GM23248 (cell line): Measurements from ENCODE around the gene CXADR. TPM values are rescaled to one million over a fixed set of nuclear protein-coding genes. Genes with fewer than 3 reads are reported as not detected.

Experiments used
- DNase-seq: peaks from one replicate; pipeline ENCODE4 v3.0.0-alpha.2; 2015
- H2AFZ ChIP-seq: fragments of 200-600 bp; sonication (generic); 2 replicates; pipeline ENCODE4 v1.6.1; 2016; ENCODE audit warnings: antibody characterized with exemption
- H3F3A ChIP-seq: fragments of 200-600 bp; sonication (generic); 2 replicates; pipeline ENCODE4 v1.6.1; 2016; ENCODE audit warnings: mild to moderate bottlenecking, antibody characterized with exemption, mixed run types; ENCODE audit not compliant: insufficient read depth
- H3K27ac ChIP-seq: fragments of 200-600 bp; sonication (generic); 2 replicates; pipeline ENCODE4 v1.5.1; 2016; ENCODE audit warnings: mild to moderate bottlenecking
- H3K27me3 ChIP-seq: fragments of 200-600 bp; sonication (generic); replicated peaks from 2 replicates; pipeline ENCODE4 v1.6.1; 2016; ENCODE audit warnings: mild to moderate bottlenecking; ENCODE audit not compliant: insufficient read depth
- H3K36me3 ChIP-seq: fragments of 200-600 bp; sonication (generic); 2 replicates; pipeline ENCODE4 v1.6.1; 2016; ENCODE audit warnings: low read depth, mild to moderate bottlenecking
- H3K4me1 ChIP-seq: fragments of 200-600 bp; sonication (generic); 2 replicates; pipeline ENCODE4 v1.6.1; 2016; ENCODE audit warnings: mild to moderate bottlenecking; ENCODE audit not compliant: insufficient read depth
- H3K4me2 ChIP-seq: fragments of 200-600 bp; sonication (generic); one replicate; pipeline ENCODE4 v1.6.1; 2016; ENCODE audit warnings: mild to moderate bottlenecking; ENCODE audit not compliant: unreplicated experiment
- H3K4me3 ChIP-seq: fragments of 200-600 bp; sonication (generic); 2 replicates; pipeline ENCODE4 v1.5.1; 2016; ENCODE audit warnings: mild to moderate bottlenecking
- H3K79me2 ChIP-seq: fragments of 200-600 bp; sonication (generic); 2 replicates; pipeline ENCODE4 v1.6.1; 2016; ENCODE audit warnings: mild to moderate bottlenecking; ENCODE audit not compliant: insufficient read depth
- H3K9ac ChIP-seq: fragments of 200-600 bp; sonication (generic); 2 replicates; pipeline ENCODE4 v1.6.1; 2016; ENCODE audit warnings: mild to moderate bottlenecking
- H3K9me2 ChIP-seq: fragments of 200-600 bp; sonication (generic); 2 replicates; pipeline ENCODE4 v1.6.1; 2016; ENCODE audit warnings: mixed run types, mild to moderate bottlenecking, moderate library complexity; ENCODE audit not compliant: insufficient read depth
- H3K9me3 ChIP-seq: fragments of 200-600 bp; sonication (generic); one replicate; pipeline ENCODE4 v1.6.1; 2017; ENCODE audit warnings: low read depth
- H4K20me1 ChIP-seq: fragments of 200-600 bp; sonication (generic); 2 replicates; pipeline ENCODE4 v1.6.0; 2016; ENCODE audit not compliant: insufficient read depth
- EZH2 ChIP-seq: fragments of 200-600 bp; sonication (generic); IDR thresholded peaks from 2 replicates; pipeline ENCODE4 v1.6.1; 2018; ENCODE audit warnings: antibody characterized with exemption, mild to moderate bottlenecking; ENCODE audit not compliant: insufficient read depth, poor library complexity, severe bottlenecking
- EZH2phosphoT487 ChIP-seq: fragments of 200-600 bp; sonication (generic); IDR thresholded peaks from 2 replicates; pipeline ENCODE4 v1.6.1; 2018; ENCODE audit warnings: antibody characterized with exemption, moderate library complexity, mild to moderate bottlenecking, low read depth; ENCODE audit not compliant: insufficient read depth
- WGBS, 2 experiments: methylation state at CpG; one replicate each; pipeline ENCODE4 v1.1.6; 2015 to 2017; ENCODE audit warnings: low lambda C conversion rate in 2 of 2, low coverage in 1 of 2; ENCODE audit errors: missing lambda C conversion rate in 2 of 2; 5-methylcytosine and 5-hydroxymethylcytosine counted together
- in situ Hi-C: fragments of 300-500 bp; cut with MboI; formaldehyde crosslinking; loops from 2 replicates; pipeline ENCODE4 v1.15.0; 2020
- polyA plus RNA-seq: library from polyadenylated mRNA; unstranded; fragments of >200 nt; fragmentation: Nextera tagmentation; extraction: Ambion mirVana; gene quantifications from 2 replicates; pipeline ENCODE4 v1.2.1, GENCODE V29; 2016
- total RNA-seq: library from RNA; depleted of rRNA; stranded (reverse); fragments of >200 nt; shearing (Covaris generic); gene quantifications from 2 replicates; pipeline ENCODE4 v1.2.3, GENCODE V29; 2014

The CXADR gene
- total and polyA plus RNA-seq, 2 experiments from 2014 or later = 0.23 TPM; not detected in 1

- Histone ChIP-seq H3K4me2 (peak overlapping the region; percentile 87), H3K9ac (peak overlapping the region; percentile 95), H3F3A (peaks cover 29% of the 10 kb centered on the region), H2AFZ (peak overlapping the region; percentile 99), H3K27me3 (no peaks in the 10 kb centered on the region), H3K79me2 (peaks cover 32% of the 10 kb centered on the region), H3K9me2 (no peaks in the 10 kb centered on the region), H3K4me1 (peaks cover 8% of the 10 kb centered on the region), H3K4me3 (peak overlapping the region; percentile 97), H3K36me3 (no peaks in the 10 kb centered on the region), H4K20me1 (no peaks in the 10 kb centered on the region), H3K9me3 (no peaks in the 10 kb centered on the region), H3K27ac (peak overlapping the region; percentile 4; the same call in 1 of the 2 replicates)
- in situ Hi-C loops = no loop called here
- TF ChIP-seq EZH2phosphoT487 (no peak), EZH2 (no peak)
- WGBS, 2 experiments = 5% methylated on average over 16 of the region's 16 CpGs
- DNase-seq = peak; percentile 53
These were observed 100.4 kb downstream of the CXADR start for GRCh38 chr21:17613242-17613676.

- 86 to 89% methylated on average over 1 of the region's 1 CpG for WGBS, 2 experiments
- H3K9me3 ChIP-seq = no peaks in the 10 kb centered on the region
- TF ChIP-seq EZH2phosphoT487 (no peak), EZH2 (no peak)
These were observed 104.0 kb downstream of the CXADR start for GRCh38 chr21:17616831-17617230.

GRCh38 chr21:17622018-17622417 is 109.2 kb downstream of the CXADR start:
- in situ Hi-C loops = no loop called here
- Histone ChIP-seq H3K27me3 (no peaks in the 10 kb centered on the region), H2AFZ (no peak overlapping the region), H3K4me3 (no peak overlapping the region), H4K20me1 (no peaks in the 10 kb centered on the region), H3K9ac (no peak overlapping the region), H3K9me2 (no peaks in the 10 kb centered on the region), H3K79me2 (no peaks in the 10 kb centered on the region), H3F3A (no peaks in the 10 kb centered on the region), H3K4me2 (no peak overlapping the region), H3K9me3 (no peaks in the 10 kb centered on the region), H3K27ac (no peak overlapping the region), H3K36me3 (no peaks in the 10 kb centered on the region), H3K4me1 (no peaks in the 10 kb centered on the region)
- DNase-seq = no peak
- 12 to 26% methylated on average over 2 of the region's 2 CpGs for WGBS, 2 experiments
- no peak for TF ChIP-seq EZH2

More at GRCh38 chr21:17616831-17617230, 104.0 kb downstream of the CXADR start:
- no peak overlapping the region for H3K27ac ChIP-seq
- H3K9me2 ChIP-seq = no peaks in the 10 kb centered on the region
- H3K4me2 ChIP-seq = no peak overlapping the region
- in situ Hi-C loops = no loop called here
- no peak overlapping the region for H3K9ac ChIP-seq
- no peaks in the 10 kb centered on the region for H3K36me3 ChIP-seq
- no peak overlapping the region for H2AFZ ChIP-seq
- peaks cover 9% of the 10 kb centered on the region; the same call in 1 of the 2 replicates for H3F3A ChIP-seq
- no peaks in the 10 kb centered on the region for H3K79me2 ChIP-seq
- H4K20me1 ChIP-seq = no peaks in the 10 kb centered on the region
- no peaks in the 10 kb centered on the region for H3K4me1 ChIP-seq
- no peak for DNase-seq
- no peak overlapping the region for H3K4me3 ChIP-seq
- no peaks in the 10 kb centered on the region for H3K27me3 ChIP-seq

- no peaks in the 10 kb centered on the region for H3K9me3 ChIP-seq
- no peaks in the 10 kb centered on the region for H3K4me1 ChIP-seq
- 4 to 5% methylated on average over 4 of the region's 4 CpGs for WGBS, 2 experiments
- H2AFZ ChIP-seq = no peak overlapping the region
- no peak overlapping the region for H3K27ac ChIP-seq
- no peaks in the 10 kb centered on the region for H4K20me1 ChIP-seq
- H3K9me2 ChIP-seq = no peaks in the 10 kb centered on the region
- no peaks in the 10 kb centered on the region for H3K79me2 ChIP-seq
- no peaks in the 10 kb centered on the region for H3F3A ChIP-seq
- DNase-seq = no peak
- H3K4me3 ChIP-seq = no peak overlapping the region
- H3K27me3 ChIP-seq = no peaks in the 10 kb centered on the region
- no peaks in the 10 kb centered on the region for H3K36me3 ChIP-seq
- no peak overlapping the region for H3K4me2 ChIP-seq
- H3K9ac ChIP-seq = no peak overlapping the region
- TF ChIP-seq EZH2 (no peak), EZH2phosphoT487 (no peak)
- in situ Hi-C loops = no loop called here
These were observed 118.4 kb downstream of the CXADR start for GRCh38 chr21:17631195-17631594.

- Histone ChIP-seq H3K9ac (no peak overlapping the region), H3K9me3 (no peaks in the 10 kb centered on the region), H3K79me2 (no peaks in the 10 kb centered on the region), H4K20me1 (no peaks in the 10 kb centered on the region), H3K36me3 (no peaks in the 10 kb centered on the region), H3K4me3 (no peak overlapping the region), H2AFZ (no peak overlapping the region), H3F3A (no peaks in the 10 kb centered on the region), H3K4me1 (no peaks in the 10 kb centered on the region), H3K9me2 (no peaks in the 10 kb centered on the region), H3K4me2 (no peak overlapping the region), H3K27ac (no peak overlapping the region), H3K27me3 (no peaks in the 10 kb centered on the region)
- TF ChIP-seq EZH2phosphoT487 (no peak), EZH2 (no peak)
- in situ Hi-C loops = no loop called here
- peak; percentile 2 for DNase-seq
- WGBS, 2 experiments = 80% methylated on average over 4 of the region's 4 CpGs
These were observed 123.9 kb downstream of the CXADR start for GRCh38 chr21:17636711-17637110.
